ENCODE results near the gene AGPAT4.
"Not testable (repeated sequence)": the region's sequence is repeated elsewhere in the genome, so short reads cannot be mapped to it uniquely, and the experiment has no call there.

AGPAT4 gene

GRCh38 chr6:161136655-161137054, 137.2 kb downstream of the AGPAT4 start:
- DNase-seq: no peak

GRCh38 chr6:161135695-161136591, 137.9 kb downstream of the AGPAT4 start:
- no peak for DNase-seq

- DNase-seq: no peak
Measured at GRCh38 chr6:161134550-161135298, 139.1 kb downstream of the AGPAT4 start.

GRCh38 chr6:161133963-161134362, 139.9 kb downstream of the AGPAT4 start:
- no peak for DNase-seq

- DNase-seq: no peak
Measured at GRCh38 chr6:161132384-161132783, 141.5 kb downstream of the AGPAT4 start.

- DNase-seq: no peak
Measured at GRCh38 chr6:161130967-161131766, 142.7 kb downstream of the AGPAT4 start.

GRCh38 chr6:161130541-161130940, 143.3 kb downstream of the AGPAT4 start:
- DNase-seq: no peak

GRCh38 chr6:161128680-161129196, 145.1 kb downstream of the AGPAT4 start:
- peak; percentile 21 for DNase-seq

GRCh38 chr6:161128230-161128629, 145.6 kb downstream of the AGPAT4 start:
- DNase-seq: no peak

GRCh38 chr6:161127071-161127740, 146.7 kb downstream of the AGPAT4 start:
- DNase-seq: no peak

GRCh38 chr6:161125591-161125990, 148.3 kb downstream of the AGPAT4 start:
- no peak for DNase-seq

GRCh38 chr6:161123319-161123718, 150.5 kb downstream of the AGPAT4 start:
- DNase-seq: not testable (repeated sequence)

GRCh38 chr6:161117942-161118341, 155.9 kb downstream of the AGPAT4 start:
- DNase-seq: no peak

- no peak for DNase-seq
Measured at GRCh38 chr6:161117308-161117707, 156.6 kb downstream of the AGPAT4 start.

GRCh38 chr6:161116554-161116953, 157.3 kb downstream of the AGPAT4 start:
- no peak for DNase-seq

GRCh38 chr6:161115468-161115867, 158.4 kb downstream of the AGPAT4 start:
- no peak for DNase-seq

- no peak for DNase-seq
Measured at GRCh38 chr6:161111261-161111660, 162.6 kb downstream of the AGPAT4 start.

GRCh38 chr6:161110028-161110779, 163.7 kb downstream of the AGPAT4 start:
- DNase-seq: no peak

- no peak for DNase-seq
Measured at GRCh38 chr6:161109366-161109765, 164.5 kb downstream of the AGPAT4 start.

- DNase-seq: no peak
Measured at GRCh38 chr6:161108916-161109315, 164.9 kb downstream of the AGPAT4 start.

Measured in fibroblast of skin of right quadriceps (primary cell).